NCI-H1436 treated with DMSO at 0.1 percent for 48 hours (cell line): Measurements from ENCODE around the gene SLC23A2.
"Not testable (repeated sequence)": the region's sequence is repeated elsewhere in the genome, so short reads cannot be mapped to it uniquely, and the experiment has no call there.

Experiments
- DNase-seq: peaks from one replicate; lab custom pipeline; 2025; lab: John Stamatoyannopoulos, UW

Gene SLC23A2

DNA sequence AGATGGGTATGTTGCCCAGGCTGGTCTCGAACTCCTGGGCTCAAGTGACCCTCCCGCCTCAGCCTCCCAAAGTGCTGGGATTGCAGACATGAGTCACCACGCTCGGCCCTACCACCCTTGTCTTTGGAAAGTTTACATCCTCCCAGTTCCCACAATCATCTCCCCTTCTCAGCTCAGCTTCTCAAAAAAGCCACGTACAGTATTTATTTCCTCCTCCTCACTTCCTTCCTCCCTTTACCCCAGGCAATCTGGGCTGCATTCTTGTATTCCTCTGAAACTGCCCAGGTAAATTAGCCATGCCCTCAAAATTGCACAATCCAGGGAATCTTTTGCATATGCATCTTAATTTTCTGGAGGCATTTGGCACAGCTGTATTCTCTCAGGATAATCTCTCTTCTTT is 7.4 kb upstream of the SLC23A2 start:
- DNase-seq, result no peak

- no peak for DNase-seq
Observed at GRCh38 chr20:5005326-5005725, 4.0 kb upstream of the SLC23A2 start.

DNA sequence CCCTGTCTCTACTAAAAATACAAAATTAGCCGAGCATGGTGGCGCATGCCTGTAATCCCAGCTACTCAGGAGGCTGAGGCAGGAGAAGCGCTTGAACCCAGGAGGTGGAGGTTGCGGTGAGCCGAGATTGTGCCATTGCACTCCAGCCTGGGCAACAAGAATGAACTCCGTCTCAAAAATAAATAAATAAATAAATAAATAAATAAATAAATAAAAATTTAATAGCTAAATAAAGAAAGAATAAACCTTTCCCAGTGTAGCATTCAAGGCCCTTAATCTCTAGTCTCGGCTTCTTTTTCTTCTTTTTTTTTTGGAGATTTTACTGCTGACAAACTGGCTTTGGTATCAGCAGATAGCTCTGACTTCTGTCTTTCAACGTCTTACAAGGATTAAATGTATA is 3.5 kb upstream of the SLC23A2 start:
- DNase-seq, result not testable (repeated sequence)

DNA sequence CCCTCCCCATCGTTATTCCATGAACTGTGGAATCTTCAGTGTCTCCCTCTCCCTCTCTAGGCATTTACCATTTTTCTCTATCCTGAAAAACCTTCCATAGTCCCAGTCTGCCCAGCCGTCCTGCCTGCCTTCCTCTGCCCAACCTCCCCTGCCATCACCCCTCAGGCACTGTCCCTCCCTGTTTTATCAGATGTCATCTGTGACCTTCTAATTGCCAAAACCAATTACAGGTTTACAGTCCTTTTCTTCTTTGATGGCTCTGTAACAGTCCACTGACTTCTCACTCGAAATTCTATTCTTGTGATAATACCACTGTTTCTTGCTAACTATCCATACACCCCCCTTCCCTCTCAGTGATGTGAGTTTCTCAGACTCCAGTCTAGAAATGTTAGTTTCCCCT is 2.3 kb upstream of the SLC23A2 start:
- no peak for DNase-seq

DNA sequence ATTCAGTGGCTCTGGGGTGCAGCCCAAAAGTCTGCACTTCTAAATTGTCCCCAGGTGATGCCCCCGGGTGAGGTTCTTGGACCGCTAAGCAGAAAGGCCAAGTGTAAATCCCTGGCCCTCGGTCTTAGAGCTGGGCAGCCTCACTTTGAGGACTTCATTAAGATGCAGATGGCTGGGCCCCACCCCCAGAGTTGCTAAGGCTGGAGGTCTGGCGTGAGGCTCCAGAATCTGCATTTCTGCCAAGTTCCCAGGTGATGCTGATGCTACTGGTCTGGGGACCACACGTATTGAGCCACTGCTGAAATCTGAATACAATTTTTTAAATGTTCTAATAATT is 735 bp upstream of the SLC23A2 start:
- no peak for DNase-seq

DNA sequence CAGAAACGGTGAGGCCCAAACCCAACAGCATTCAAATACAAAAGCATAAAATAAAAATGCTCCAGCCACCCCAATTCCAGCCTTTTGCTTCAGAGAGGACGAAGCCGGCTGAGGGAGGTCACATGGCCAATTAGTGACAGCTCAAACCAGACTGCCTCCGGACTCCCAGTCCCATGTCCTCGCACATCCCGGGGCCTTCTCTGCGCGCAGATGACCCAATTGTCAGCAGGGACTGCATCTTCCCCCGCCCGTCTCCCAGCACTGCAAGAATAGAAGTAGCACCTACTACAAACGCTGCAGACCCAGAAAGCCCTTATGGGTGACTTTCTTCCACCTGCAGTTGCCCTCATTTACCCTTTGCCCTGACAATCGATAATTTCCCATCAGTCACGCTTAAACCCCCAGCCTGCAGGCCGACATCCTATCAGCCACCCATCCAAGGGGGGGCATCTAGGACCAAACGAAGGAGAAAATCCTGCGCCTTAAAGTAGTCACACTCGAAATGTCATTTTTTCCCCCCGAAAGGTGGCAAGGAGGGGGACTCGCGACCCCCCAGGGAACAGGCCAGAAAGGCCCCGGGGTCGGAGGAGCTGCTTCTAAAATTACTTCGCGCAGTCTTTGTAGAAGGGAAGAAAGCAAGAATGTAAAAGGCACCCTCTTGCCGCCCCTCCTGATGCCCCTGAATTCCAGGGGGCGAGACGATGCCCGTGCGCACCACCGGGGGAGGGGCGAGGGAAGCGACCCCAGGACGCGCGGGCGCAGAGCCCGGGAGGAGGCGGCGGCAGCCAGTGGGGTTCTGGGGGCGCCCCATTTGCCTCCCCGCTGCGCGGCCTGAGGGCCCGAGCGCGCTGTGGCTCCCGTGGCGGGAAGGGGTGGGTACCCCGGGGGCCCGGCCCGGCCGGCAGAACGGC is 792 bp downstream of the SLC23A2 start:
- no peak for DNase-seq

GRCh38 chr20:4999788-5000187 is 1.5 kb downstream of the SLC23A2 start:
- no peak for DNase-seq

GRCh38 chr20:4998160-4998651 is 3.1 kb downstream of the SLC23A2 start:
- no peak for DNase-seq

- DNase-seq, result no peak
Observed at GRCh38 chr20:4997222-4997621, 4.1 kb downstream of the SLC23A2 start.

DNA sequence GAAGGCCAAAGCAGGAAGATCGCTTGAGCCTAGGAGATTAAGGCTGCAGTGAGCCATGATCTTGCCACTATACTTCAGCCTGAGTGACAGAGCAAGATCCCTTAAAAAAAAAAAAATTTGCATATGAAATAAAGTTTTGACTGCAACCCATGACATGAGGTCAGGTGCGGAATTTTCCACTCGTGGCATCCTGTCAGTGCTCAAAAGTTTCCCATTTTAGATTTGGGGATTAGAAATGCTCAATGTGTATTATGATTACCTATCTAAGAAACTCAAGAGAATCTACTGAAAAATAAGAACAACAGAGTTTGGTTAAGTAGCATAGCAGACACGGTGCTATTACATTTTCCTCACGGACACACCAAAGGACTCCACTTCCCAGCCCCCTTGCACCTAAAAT is 11.7 kb downstream of the SLC23A2 start:
- DNase-seq, result no peak

DNA sequence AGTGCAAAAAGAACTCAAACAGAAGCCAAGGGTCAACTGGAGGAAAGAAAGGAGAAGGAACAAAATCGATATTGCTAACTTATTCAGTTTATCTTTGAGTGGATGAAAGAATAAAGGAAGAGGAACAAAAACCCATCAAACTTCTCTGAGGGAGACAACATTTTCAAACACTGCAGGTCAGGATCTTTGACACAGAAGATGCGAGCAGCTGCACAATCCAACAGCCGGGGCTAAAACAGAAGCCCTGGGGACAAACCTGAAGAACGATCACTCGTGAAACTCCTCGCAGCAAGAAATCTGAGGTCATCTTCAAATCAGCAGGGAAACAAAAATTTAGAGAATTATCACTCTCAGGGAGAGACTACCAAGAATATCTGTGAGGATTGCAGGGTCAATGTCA is 14.2 kb downstream of the SLC23A2 start:
- no peak for DNase-seq

DNA sequence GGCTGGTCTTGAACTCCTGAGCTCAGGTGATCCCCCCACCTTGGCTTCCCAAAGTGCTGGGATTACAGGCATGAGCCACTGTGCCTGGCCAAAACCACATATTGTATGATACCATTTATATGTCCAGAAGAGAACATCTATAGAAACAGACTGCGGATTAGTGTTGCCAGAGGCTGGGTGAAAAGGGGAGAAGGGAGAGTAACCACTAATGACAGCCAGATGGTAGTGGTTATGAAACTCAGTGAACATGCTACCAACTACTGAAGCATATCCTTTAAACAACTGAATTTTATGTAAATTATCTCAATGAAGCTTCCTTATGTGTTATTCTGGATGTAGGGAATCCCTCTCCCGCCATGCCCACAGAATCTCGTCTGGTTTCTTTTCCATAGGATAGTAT is 15.7 kb downstream of the SLC23A2 start:
- no peak for DNase-seq

- no peak for DNase-seq
Observed at GRCh38 chr20:4982281-4982680, 19.0 kb downstream of the SLC23A2 start.

DNA sequence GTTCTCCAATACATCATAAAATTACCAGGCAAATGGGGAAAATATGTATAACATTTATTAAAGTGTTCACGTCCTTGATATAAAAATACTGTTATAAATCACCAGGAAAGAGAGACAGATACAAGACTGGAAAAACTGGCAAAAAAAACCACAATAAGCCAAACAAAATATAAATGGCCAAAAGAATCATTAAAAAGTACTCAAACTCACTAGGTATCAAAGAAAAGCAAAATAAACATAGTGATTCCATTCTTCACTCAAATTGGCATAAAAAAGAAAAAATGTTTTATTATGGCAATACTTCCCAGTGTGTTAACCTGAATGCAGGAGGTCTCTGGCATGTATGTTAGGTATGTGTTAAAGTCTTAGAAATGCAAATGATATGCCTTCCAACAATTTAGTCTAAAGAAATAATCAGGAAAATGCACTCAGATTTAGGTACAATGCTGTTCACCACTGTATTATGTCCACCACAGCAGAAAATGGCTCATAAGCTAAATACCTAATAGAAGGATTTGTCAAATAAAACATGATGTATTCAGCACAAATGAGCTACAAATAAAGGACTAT is 21.4 kb downstream of the SLC23A2 start:
- DNase-seq, result no peak

GRCh38 chr20:4978050-4978918 is 23.0 kb downstream of the SLC23A2 start:
- DNase-seq, result no peak

- not testable (repeated sequence) for DNase-seq
Observed at GRCh38 chr20:4976014-4976413, 25.3 kb downstream of the SLC23A2 start.

DNA sequence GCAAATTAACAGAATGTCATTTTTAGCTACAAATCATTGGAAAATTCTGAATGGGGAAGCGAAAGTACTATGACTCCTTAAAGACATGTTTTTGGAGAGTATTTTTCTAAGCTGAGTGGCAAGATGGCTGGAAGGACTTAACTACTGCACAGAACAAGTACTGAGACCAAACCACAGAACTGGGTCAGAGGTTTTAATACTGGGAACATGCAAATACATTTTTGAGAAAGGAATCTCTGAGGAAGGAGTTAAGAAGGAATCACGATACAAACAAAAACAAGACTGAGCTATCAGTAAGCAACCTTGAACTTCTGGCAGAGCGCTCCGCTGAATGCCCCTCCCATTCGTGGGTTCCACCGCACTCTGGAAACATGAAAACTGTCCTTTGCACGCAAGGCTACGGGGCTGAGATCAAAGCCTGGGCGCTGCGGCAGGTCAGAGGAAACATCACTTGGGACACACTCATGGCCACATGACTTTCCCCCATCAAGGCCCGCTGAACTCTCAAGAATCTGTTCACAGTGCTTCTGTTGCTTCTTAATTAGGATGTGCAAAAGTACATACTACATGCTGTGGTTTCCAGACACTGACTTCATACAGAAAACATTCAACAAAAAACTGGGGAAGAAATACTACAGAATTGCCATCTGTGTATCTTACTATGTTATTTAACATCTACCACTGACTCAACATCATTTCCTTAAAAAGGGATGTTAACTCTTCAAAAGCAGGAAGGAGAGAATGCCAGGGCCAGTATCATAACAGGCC is 27.8 kb downstream of the SLC23A2 start:
- DNase-seq, result no peak

DNA sequence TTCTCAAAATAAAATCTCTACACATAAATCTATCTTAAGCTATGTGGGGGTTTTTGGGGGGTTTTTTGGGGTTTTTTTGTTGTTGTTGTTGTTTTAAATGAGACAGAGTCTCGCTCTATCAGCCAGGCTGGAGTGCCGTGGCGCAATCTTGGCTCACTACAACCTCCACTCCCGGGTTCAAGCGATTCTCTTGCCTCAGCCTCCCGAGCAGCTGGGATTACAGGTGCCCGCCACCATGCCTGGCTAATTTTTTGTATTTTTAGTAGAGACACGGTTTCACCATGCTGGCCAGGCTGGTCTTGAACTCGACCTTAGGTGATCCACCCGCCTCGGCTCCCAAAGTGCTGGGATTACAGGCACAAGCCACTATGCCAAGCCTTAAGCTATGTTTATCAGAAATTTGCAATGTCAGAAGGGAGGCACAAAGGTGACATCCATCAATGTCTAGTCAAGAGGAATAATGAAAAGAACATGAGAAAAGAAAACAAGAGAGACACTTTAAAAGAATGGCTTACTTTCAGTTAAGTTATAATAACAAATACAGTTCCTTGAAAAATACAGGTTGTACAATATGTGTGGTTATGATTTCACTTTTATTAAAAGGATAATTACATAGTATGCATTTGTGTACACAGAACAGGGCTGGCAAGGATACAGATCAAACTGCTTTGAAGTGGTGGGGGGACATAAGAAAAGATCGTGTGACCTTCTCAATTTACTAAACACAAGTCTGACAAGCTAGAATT is 28.6 kb downstream of the SLC23A2 start:
- DNase-seq, result no peak

GRCh38 chr20:4971064-4971463 is 30.2 kb downstream of the SLC23A2 start:
- DNase-seq, result no peak

DNA sequence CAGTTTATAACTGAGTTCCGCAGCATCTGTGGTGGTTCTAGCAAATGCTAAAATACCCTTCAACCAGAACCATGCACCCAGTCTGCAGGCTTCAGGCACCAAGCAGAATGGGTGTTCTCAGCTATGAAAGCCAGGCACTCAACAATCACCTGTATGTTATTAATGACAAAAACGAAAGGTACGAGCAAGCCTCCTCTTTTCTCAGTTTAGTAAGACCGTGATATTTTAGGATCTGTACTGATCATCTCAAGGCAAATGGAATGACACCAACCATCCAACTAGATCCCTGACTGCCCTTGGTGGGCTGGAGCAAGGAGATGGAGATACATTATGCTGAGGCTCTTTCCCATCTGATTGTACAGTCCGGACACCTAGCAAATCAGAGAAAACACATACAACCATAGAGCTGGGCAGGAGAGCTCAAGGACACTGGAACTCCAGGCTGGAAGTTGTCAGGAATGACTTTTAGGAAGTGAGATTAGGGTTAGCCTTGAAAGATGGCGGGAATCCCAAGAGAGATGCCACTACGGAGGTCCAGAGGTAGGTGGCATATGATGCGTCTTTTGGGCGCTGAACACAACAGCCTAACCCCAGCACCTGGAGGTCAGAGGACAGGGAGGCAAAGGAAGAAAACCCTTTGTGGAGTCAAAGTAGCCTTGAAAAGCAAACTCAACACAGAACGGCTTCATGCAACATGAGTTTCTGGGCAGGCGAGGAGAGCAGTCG is 33.4 kb downstream of the SLC23A2 start:
- no peak for DNase-seq
